ENCODE data around the gene REXO4. TPM values are rescaled to one million over a fixed set of nuclear protein-coding genes. Genes with fewer than 3 reads are reported as not detected.

The REXO4 gene
- total and polyA plus RNA-seq, 2 of the 8 experiments (the other 6 are each of a cell fraction or from before 2014, with no cell fraction given) = 19.1 to 38.3 TPM

DNA sequence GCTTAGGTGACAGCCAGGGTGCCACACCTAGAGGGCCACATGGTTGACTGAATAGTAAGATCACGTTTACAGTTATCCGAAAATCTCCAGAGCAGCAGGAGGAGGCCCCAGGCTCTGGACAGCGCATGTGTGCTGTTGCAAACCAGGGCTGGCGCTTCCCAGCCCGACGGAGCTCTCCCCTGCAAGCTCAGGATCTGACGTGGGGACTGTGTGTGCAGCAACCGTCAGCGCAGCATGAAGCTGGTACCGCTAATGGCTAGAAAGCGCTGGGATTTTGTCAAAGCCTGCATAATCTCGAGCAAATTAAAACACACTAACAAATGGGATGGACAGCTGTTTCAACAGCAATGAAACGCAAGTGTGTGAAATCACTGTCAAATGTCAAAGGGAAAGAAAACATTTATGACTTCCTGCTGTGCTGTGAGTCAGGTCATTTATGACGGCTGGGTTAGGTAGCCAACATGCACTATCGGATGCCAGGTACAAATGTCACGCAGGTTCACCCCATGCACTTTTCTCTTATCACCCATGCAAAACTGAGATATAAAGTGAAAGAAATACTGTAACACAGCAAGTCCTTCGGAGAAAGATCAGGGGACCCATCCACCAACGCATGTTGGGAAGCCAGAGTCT lies 49.4 kb downstream of the REXO4 start:
- Histone ChIP-seq H3K27ac (ENCODE audit: low read depth, low read length) (no peak overlapping the region), H3K4me2 (ENCODE audit: insufficient read depth in 1 of 2, low read depth in 2 of 2, low read length in 2 of 2) (no peak overlapping the region), H3K23ac (ENCODE audit: insufficient read length) (no peak overlapping the region), H4K20me1 (replicated peaks in 1 of 2; ENCODE audit: control insufficient read depth in 1 of 2, insufficient read depth in 2 of 2, low read length in 2 of 2) (peaks cover 45 to 66% of the 10 kb centered on the region in 2 experiments), H3K4me1 (replicated peaks in 1 of 4; ENCODE audit: control insufficient read depth in 3 of 4, insufficient read depth in 4 of 4, low read length in 3 of 4) (no peaks in the 10 kb centered on the region; a peak in 1 of 7 replicates), H3K4ac (replicated peaks; ENCODE audit: insufficient read length, low read depth, low read length) (no peak overlapping the region), H4K91ac (replicated peaks; ENCODE audit: insufficient read length, low read length) (no peak overlapping the region), H2BK12ac (ENCODE audit: low read depth, low read length) (no peak overlapping the region), H2BK120ac (replicated peaks; ENCODE audit: low read depth, low read length) (no peak overlapping the region), H3K56ac (replicated peaks; ENCODE audit: insufficient read length, low read depth, low read length) (no peak overlapping the region), H2BK15ac (ENCODE audit: low read length) (no peak overlapping the region), H2AFZ (ENCODE audit: low read length) (no peak overlapping the region), H3K79me2 (ENCODE audit: control insufficient read depth in 1 of 2, insufficient read depth in 2 of 2, low read length in 2 of 2) (peaks cover 18 to 70% of the 10 kb centered on the region in 2 experiments; a peak in 3 of 4 replicates), H3K36me3 (ENCODE audit: control insufficient read depth in 2 of 4, insufficient read depth in 4 of 4, low read length in 3 of 4) (peaks cover 12 to 40% (median 34%) of the 10 kb centered on the region in 4 experiments; a peak in 7 of 8 replicates), H4K5ac (ENCODE audit: insufficient read length, low read depth, low read length) (no peak overlapping the region), H2BK20ac (ENCODE audit: low read length) (no peak overlapping the region), H3K4me3 (ENCODE audit: extremely low read depth in 1 of 4, insufficient read depth in 2 of 4, low read depth in 3 of 4, low read length in 4 of 4) (no peak overlapping the region), H3K23me2 (ENCODE audit: low read depth, low read length) (no peaks in the 10 kb centered on the region), H3K9me3 (ENCODE audit: insufficient read depth in 2 of 2, low read depth in 1 of 2, low read length in 1 of 2) (no peaks in the 10 kb centered on the region), H3K27me3 (replicated peaks in 1 of 4; ENCODE audit: control insufficient read depth in 3 of 4, extremely low read depth in 1 of 4, insufficient read depth in 3 of 4, low read length in 3 of 4) (no peaks in the 10 kb centered on the region), H3K9ac (replicated peaks in 1 of 4; ENCODE audit: extremely low read depth in 1 of 4, low read depth in 3 of 4, low read length in 3 of 4) (no peak overlapping the region), H2AK5ac (ENCODE audit: low read depth, low read length) (no peak overlapping the region), H3K18ac (ENCODE audit: extremely low read depth, low read length) (no peak overlapping the region), H3K14ac (ENCODE audit: insufficient read length) (no peak overlapping the region), H3K79me1 (ENCODE audit: low read depth, low read length) (peaks cover 38% of the 10 kb centered on the region), H2BK5ac (ENCODE audit: low read depth, low read length) (no peak overlapping the region), H4K8ac (ENCODE audit: extremely low read depth, insufficient read depth, low read length) (no peak overlapping the region)
- ChIA-PET POLR2A (ENCODE audit: partially characterized antibody) (interaction anchor here (19.9 kb wide), 1 partner anchor 15 kb away, joined by 461 read pairs; the partner anchor contains the start of genes MED22, RPL7A, SURF1 and SURF2), CTCF (ENCODE audit: partially characterized antibody) (interaction anchor here (0.9 to 10.1 kb wide), 5 partner anchors 11 to 41 kb away, joined by 3 to 90 read pairs (median 5); partner anchors contain the start of genes SURF1 and SURF2)
- FAIRE-seq = no peak
- DNase-seq (ENCODE audit: low read depth in 1 of 2, low spot score in 2 of 2) = no peak
- WGBS, 2 experiments (ENCODE audit: extremely low coverage in 1 of 2, insufficient coverage in 1 of 2, insufficient read length in 1 of 2, insufficient replicate concordance in 2 of 2, low coverage in 1 of 2, low lambda C conversion rate in 2 of 2, missing lambda C conversion rate in 1 of 2) = 94% methylated on average over 18 of the region's 18 CpGs; no CpG with 5 or more reads in 1 of the 2 experiments
- TF ChIP-seq NANOG (IDR thresholded peaks at IDR 0.05; ENCODE audit: insufficient read depth, low read depth, low read length, poor library complexity, severe bottlenecking) (no peak), RBBP5 (IDR thresholded peaks at IDR 0.05; ENCODE audit: borderline replicate concordance, low read depth, low read length) (no peak), JUND (IDR thresholded peaks at IDR 0.05; ENCODE audit: low read length) (no peak), YY1 (IDR thresholded peaks at IDR 0.05; ENCODE audit: low read depth, low read length) (no peak), RXRA (IDR thresholded peaks at IDR 0.05; ENCODE audit: insufficient read depth, low read depth, low read length) (no peak)
- TF ChIP-seq, protein P1, sequence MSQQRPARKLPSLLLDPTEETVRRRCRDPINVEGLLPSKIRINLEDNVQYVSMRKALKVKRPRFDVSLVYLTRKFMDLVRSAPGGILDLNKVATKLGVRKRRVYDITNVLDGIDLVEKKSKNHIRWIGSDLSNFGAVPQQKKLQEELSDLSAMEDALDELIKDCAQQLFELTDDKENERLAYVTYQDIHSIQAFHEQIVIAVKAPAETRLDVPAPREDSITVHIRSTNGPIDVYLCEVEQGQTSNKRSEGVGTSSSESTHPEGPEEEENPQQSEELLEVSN (IDR thresholded peaks at IDR 0.05) = no peak

Data from H1 (cell line).